Kidney epithelial cell (primary cell): Measurements from ENCODE around the gene CCR2. TPM values are rescaled to one million over a fixed set of nuclear protein-coding genes. Genes with fewer than 3 reads are reported as not detected.

Source experiments
- DNase-seq: peaks from one replicate; pipeline ENCODE4 v3.0.0-alpha.2; 2010; ENCODE audit warnings: low read depth
- H3K27me3 ChIP-seq: 2 replicates; pipeline ENCODE4 v1.6.0; 2011; ENCODE audit warnings: low read length; ENCODE audit not compliant: control insufficient read depth, insufficient read depth
- H3K36me3 ChIP-seq: 2 replicates; pipeline ENCODE4 v1.5.1; 2011; ENCODE audit warnings: low read length; ENCODE audit not compliant: control insufficient read depth, insufficient read depth
- H3K4me3 ChIP-seq: 2 replicates; pipeline ENCODE4 v1.5.1; 2011; ENCODE audit warnings: low read depth, mild to moderate bottlenecking, control low read depth, low read length
- CTCF ChIP-seq: IDR thresholded peaks from 2 replicates; pipeline ENCODE4 v1.5.1; 2011; ENCODE audit warnings: mild to moderate bottlenecking, moderate library complexity, low read length, control low read depth, inconsistent platforms; ENCODE audit not compliant: insufficient read depth, poor library complexity, severe bottlenecking
- total RNA-seq: library from RNA; depleted of rRNA; stranded (reverse); fragments of >200 nt; gene quantifications from 2 replicates; pipeline ENCODE4 v1.2.3, GENCODE V29; 2015

Gene CCR2
- total RNA-seq, 1 donor from 2014 or later = not detected

DNA sequence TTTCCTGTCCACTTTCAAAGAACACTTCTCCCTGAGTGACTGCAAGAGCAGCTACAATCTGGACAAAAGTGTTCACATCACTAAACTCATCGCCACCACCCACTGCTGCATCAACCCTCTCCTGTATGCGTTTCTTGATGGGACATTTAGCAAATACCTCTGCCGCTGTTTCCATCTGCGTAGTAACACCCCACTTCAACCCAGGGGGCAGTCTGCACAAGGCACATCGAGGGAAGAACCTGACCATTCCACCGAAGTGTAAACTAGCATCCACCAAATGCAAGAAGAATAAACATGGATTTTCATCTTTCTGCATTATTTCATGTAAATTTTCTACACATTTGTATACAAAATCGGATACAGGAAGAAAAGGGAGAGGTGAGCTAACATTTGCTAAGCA is 54.9 kb downstream of the CCR2 start:
- no peaks in the 10 kb centered on the region for H3K27me3 ChIP-seq
- no peak for TF ChIP-seq CTCF
- no peaks in the 10 kb centered on the region for H3K36me3 ChIP-seq
- no peak for DNase-seq
- H3K4me3 ChIP-seq = no peak overlapping the region

DNA sequence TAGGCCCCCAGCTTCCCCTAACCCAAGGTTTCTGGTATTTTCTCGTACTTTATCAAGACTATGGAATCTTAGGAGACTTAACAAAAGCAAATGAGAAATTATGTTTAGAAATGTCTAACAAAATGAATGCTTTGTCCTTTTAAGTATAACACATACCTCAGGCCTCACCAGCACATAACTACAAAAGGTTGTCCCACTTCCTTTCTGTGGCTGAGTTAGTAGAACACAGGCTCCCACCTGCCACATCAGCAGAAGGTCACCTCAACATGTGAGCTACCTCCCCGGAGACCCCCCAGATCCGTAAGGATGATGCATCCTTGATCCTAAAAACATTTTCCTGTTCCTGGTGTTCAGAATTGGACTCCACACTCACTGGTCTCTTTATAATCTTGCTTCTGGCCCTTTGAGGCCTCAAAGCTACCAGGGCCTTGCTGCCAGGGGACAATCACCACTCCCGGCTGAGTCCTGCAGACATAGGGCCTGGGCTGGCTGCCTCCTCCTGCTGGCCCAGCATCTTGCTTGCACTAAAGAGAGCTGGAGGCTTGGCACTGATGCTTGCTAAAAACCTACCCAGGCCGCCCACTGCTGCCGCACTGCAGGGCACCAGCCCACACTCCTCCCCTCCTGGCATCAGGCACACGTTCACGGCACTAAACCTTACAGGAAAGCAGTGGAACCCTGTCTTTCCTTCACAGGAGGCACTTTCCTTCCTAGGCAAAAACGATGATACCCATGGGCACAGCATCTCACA is 56.0 kb downstream of the CCR2 start:
- Histone ChIP-seq H3K36me3 (no peaks in the 10 kb centered on the region), H3K4me3 (no peak overlapping the region), H3K27me3 (no peaks in the 10 kb centered on the region)

More for the DNA sequence above, 56.0 kb downstream of the CCR2 start:
- no peak for TF ChIP-seq CTCF
- no peak for DNase-seq

Other genes starting within 250 kb of the CCR2 start
- 0.07 TPM in 1 of 2 replicates, not detected in the other for gene CCR1, start 145.8 kb upstream of the CCR2 start, total RNA-seq
- gene CCR3, start 111.7 kb upstream of the CCR2 start, total RNA-seq = not detected in 2 replicates
- gene CCR5, start 16.8 kb downstream of the CCR2 start, total RNA-seq = not detected in 2 replicates
- 0.29 and 0.48 TPM in 2 replicates for gene CCRL2, start 53.1 kb downstream of the CCR2 start, total RNA-seq
- not detected in 2 replicates for gene LTF, start 110.8 kb downstream of the CCR2 start, total RNA-seq
- not detected in 2 replicates for gene RTP3, start 143.9 kb downstream of the CCR2 start, total RNA-seq
- gene LRRC2, start 212.2 kb downstream of the CCR2 start, total RNA-seq = 0.29 TPM in 1 of 2 replicates, not detected in the other